ENCODE data around the gene WT1.

WT1 gene

DNA sequence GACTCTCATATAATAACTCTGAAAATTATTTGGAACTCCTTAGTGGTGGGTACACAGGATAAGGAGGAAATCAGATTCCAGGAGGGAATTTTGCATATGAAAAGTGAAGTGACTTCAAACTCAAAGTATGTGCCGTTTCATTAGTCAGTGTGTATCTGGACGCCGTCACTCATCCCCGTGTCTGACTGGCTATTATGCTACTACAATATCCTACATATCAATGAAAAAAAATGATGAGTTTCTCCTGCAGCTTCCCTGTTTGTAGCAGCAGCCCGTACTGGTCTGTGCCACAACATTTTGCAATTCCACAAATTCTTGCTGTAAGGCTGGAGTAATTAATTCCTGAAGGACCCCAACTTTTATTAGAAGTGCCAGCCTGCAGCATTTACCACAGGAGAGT lies 16.5 kb downstream of the WT1 start (continued):
- TF ChIP-seq ZNF274 (IDR thresholded peaks at IDR 0.05; ENCODE audit: low read length) (no peak), ZNF274 (tag by site-specific recombination; IDR thresholded peaks at IDR 0.05; ENCODE audit: borderline replicate concordance) (no peak)

DNA sequence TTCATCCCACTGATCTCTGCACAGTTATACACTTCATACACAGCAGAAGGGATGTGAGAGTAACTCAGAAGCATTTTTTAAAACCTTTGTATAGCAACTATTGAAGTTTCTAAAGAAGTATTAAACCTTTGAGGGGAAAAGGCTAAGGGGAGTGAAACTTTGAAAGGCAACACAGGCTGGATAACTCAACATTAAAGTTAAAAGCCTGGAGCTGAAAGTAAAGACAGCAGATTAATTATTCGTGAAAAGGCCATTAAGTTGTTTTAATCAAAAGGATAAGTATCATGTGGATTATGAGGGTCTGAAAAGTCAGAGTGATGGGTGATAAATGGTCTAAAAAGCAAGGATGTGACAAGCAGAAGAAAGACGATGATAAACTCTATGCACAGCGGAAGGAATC lies 17.5 kb downstream of the WT1 start:
- ChIA-PET CTCF (interaction anchor here (0.6 to 0.9 kb wide), 3 partner anchors 17 to 241 kb away, joined by 3 to 4 read pairs (median 4); no protein-coding TSS in a partner anchor), POLR2A (no interaction called here)
- TF ChIP-seq, protein P1, sequence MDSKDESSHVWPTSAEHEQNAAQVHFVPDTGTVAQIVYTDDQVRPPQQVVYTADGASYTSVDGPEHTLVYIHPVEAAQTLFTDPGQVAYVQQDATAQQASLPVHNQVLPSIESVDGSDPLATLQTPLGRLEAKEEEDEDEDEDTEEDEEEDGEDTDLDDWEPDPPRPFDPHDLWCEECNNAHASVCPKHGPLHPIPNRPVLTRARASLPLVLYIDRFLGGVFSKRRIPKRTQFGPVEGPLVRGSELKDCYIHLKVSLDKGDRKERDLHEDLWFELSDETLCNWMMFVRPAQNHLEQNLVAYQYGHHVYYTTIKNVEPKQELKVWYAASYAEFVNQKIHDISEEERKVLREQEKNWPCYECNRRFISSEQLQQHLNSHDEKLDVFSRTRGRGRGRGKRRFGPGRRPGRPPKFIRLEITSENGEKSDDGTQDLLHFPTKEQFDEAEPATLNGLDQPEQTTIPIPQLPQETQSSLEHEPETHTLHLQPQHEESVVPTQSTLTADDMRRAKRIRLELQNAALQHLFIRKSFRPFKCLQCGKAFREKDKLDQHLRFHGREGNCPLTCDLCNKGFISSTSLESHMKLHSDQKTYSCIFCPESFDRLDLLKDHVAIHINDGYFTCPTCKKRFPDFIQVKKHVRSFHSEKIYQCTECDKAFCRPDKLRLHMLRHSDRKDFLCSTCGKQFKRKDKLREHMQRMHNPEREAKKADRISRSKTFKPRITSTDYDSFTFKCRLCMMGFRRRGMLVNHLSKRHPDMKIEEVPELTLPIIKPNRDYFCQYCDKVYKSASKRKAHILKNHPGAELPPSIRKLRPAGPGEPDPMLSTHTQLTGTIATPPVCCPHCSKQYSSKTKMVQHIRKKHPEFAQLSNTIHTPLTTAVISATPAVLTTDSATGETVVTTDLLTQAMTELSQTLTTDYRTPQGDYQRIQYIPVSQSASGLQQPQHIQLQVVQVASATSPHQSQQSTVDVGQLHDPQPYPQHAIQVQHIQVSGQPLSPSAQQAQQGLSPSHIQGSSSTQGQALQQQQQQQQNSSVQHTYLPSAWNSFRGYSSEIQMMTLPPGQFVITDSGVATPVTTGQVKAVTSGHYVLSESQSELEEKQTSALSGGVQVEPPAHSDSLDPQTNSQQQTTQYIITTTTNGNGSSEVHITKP (tag by site-specific recombination; IDR thresholded peaks at IDR 0.05) = no peak
- TF ChIP-seq, protein P2, sequence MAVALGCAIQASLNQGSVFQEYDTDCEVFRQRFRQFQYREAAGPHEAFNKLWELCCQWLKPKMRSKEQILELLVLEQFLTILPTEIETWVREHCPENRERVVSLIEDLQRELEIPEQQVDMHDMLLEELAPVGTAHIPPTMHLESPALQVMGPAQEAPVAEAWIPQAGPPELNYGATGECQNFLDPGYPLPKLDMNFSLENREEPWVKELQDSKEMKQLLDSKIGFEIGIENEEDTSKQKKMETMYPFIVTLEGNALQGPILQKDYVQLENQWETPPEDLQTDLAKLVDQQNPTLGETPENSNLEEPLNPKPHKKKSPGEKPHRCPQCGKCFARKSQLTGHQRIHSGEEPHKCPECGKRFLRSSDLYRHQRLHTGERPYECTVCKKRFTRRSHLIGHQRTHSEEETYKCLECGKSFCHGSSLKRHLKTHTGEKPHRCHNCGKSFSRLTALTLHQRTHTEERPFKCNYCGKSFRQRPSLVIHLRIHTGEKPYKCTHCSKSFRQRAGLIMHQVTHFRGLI (tag by site-specific recombination; IDR thresholded peaks at IDR 0.05) = no peak
- TF ChIP-seq ZNF24 (tag by site-specific recombination; IDR thresholded peaks at IDR 0.05) (no peak), SCRT1 (tag by site-specific recombination; IDR thresholded peaks at IDR 0.05; ENCODE audit: borderline replicate concordance) (no peak), ZNF626 (tag by site-specific recombination; IDR thresholded peaks at IDR 0.05) (no peak), ZFP41 (tag by site-specific recombination; IDR thresholded peaks at IDR 0.05; ENCODE audit: borderline replicate concordance) (no peak), ZNF2 (tag by site-specific recombination; IDR thresholded peaks at IDR 0.05) (no peak), IKZF3 (tag by site-specific recombination; IDR thresholded peaks at IDR 0.05) (no peak), GLIS2 (tag by site-specific recombination; IDR thresholded peaks at IDR 0.05) (no peak), KLF7 (tag by site-specific recombination; IDR thresholded peaks at IDR 0.05; ENCODE audit: borderline replicate concordance) (no peak), ZNF426 (tag by site-specific recombination; IDR thresholded peaks at IDR 0.05) (no peak), ZNF175 (tag by site-specific recombination; IDR thresholded peaks at IDR 0.05) (no peak), ZSCAN23 (tag by site-specific recombination; IDR thresholded peaks at IDR 0.05) (no peak)
- TF ChIP-seq, protein P3, sequence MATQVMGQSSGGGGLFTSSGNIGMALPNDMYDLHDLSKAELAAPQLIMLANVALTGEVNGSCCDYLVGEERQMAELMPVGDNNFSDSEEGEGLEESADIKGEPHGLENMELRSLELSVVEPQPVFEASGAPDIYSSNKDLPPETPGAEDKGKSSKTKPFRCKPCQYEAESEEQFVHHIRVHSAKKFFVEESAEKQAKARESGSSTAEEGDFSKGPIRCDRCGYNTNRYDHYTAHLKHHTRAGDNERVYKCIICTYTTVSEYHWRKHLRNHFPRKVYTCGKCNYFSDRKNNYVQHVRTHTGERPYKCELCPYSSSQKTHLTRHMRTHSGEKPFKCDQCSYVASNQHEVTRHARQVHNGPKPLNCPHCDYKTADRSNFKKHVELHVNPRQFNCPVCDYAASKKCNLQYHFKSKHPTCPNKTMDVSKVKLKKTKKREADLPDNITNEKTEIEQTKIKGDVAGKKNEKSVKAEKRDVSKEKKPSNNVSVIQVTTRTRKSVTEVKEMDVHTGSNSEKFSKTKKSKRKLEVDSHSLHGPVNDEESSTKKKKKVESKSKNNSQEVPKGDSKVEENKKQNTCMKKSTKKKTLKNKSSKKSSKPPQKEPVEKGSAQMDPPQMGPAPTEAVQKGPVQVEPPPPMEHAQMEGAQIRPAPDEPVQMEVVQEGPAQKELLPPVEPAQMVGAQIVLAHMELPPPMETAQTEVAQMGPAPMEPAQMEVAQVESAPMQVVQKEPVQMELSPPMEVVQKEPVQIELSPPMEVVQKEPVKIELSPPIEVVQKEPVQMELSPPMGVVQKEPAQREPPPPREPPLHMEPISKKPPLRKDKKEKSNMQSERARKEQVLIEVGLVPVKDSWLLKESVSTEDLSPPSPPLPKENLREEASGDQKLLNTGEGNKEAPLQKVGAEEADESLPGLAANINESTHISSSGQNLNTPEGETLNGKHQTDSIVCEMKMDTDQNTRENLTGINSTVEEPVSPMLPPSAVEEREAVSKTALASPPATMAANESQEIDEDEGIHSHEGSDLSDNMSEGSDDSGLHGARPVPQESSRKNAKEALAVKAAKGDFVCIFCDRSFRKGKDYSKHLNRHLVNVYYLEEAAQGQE (tag by site-specific recombination; IDR thresholded peaks at IDR 0.05) = no peak
- TF ChIP-seq, protein P4, sequence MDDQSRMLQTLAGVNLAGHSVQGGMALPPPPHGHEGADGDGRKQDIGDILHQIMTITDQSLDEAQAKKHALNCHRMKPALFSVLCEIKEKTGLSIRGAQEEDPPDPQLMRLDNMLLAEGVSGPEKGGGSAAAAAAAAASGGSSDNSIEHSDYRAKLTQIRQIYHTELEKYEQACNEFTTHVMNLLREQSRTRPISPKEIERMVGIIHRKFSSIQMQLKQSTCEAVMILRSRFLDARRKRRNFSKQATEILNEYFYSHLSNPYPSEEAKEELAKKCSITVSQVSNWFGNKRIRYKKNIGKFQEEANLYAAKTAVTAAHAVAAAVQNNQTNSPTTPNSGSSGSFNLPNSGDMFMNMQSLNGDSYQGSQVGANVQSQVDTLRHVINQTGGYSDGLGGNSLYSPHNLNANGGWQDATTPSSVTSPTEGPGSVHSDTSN (CRISPR knock-in tag; IDR thresholded peaks at IDR 0.05) = no peak
- TF ChIP-seq, protein P5, sequence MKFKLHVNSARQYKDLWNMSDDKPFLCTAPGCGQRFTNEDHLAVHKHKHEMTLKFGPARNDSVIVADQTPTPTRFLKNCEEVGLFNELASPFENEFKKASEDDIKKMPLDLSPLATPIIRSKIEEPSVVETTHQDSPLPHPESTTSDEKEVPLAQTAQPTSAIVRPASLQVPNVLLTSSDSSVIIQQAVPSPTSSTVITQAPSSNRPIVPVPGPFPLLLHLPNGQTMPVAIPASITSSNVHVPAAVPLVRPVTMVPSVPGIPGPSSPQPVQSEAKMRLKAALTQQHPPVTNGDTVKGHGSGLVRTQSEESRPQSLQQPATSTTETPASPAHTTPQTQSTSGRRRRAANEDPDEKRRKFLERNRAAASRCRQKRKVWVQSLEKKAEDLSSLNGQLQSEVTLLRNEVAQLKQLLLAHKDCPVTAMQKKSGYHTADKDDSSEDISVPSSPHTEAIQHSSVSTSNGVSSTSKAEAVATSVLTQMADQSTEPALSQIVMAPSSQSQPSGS (tag by site-specific recombination; IDR thresholded peaks at IDR 0.05; ENCODE audit: low read depth) = no peak
- H3K4me3 ChIP-seq (ENCODE audit: low read depth, low read length) = no peak overlapping the region
- H3K4me1 ChIP-seq (ENCODE audit: control insufficient read depth, insufficient read depth, low read length) = no peaks in the 10 kb centered on the region; the same call in 1 of the 2 replicates
- H3K36me3 ChIP-seq (ENCODE audit: control insufficient read depth in 2 of 2, insufficient read depth in 1 of 2, low read length in 2 of 2) = no peaks in the 10 kb centered on the region
- no peaks in the 10 kb centered on the region for H3K9me3 ChIP-seq (ENCODE audit: control insufficient read depth, insufficient read depth, low read depth, low read length)
- no peak overlapping the region for H3K27ac ChIP-seq (ENCODE audit: extremely low read depth, low read depth, low read length)

All from HEK293 (cell line).